ENCODE results near the gene RAB11A. TPM values are rescaled to one million over a fixed set of nuclear protein-coding genes. Genes with fewer than 3 reads are reported as not detected.

The RAB11A gene
- total and polyA plus RNA-seq, 3 experiments from 2014 or later, result 158 to 194 (median 159) TPM

DNA sequence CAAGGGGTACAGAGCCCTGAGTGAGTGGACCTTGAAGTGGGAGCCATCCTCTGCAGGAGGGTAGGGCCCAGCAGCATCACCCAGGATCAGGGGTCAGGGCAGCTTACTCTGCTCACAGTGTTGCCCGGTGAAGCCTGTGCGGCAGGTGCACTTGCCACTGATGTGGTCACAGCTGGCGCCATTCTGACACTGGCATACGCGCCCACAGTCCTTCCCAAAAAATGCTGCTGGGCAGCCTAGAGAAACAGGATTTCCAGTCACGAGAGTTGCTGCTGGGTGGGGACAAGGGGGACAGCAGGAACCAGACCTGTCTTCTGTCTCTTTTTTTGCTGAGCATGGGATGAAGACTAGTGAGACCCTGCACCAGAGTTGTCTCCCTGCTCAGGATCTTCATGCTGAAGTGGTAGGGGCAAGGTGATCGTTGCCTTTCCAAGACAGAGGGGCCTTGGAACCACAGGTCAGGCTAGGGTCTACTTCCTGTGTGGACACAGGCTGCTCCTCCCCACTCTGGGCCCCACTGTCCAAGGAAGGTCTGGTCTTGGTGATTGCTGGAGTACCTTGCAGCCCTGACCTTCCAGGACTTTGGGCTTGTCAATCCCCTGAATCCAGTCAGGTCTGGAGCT is 46.9 kb downstream of the RAB11A start:
- no peak overlapping the region for H3K4me3 Mint-ChIP-seq
- DNase-seq, result no peak
- CTCF ChIA-PET, result no interaction called here

DNA sequence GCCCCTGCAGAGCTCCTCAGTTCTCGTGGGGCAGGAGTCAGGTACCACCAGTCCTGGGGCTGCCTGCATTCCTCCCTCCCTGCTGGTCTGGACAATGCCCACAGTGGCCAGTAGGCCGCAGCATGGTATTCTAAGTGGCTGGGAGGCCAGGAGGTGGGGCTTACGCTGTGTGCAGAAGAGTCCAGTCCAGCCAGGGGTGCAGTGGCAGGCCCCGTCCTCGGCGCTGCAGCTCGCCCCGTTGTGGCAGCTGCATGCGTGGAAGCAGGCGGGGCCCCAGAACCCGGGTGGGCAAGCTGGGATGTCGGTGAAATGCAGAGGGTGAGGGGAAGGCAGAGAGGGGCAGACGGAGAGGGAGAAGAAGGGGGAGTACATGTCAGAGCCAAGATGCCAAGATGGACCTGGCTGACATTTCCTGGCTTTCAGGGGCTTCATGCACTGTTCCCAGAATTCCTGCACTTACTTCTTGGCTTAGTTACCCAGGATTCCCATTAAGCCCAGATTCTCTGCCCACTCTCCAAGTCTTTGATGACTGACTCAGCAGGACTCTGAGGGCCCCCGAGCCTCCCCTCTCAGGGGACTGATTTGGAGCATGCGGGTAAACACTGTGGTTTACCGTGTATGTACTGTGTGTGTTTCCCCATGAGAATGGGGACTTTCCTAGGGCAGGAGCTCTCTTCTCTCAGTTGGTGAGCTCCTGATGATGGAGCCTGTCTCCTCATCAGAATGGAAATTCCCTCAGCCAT is 47.5 kb downstream of the RAB11A start:
- no peak overlapping the region for H3K27ac ChIP-seq (ENCODE audit: low read depth, low read length)
- Mint-ChIP-seq H3K9me3 (no peaks in the 10 kb centered on the region), H3K27ac (peak overlapping the region in 2 of 8 donors; percentile 59 to 60), H3K36me3 (peaks cover 0 to 4% (median 2%) of the 10 kb centered on the region in 3 donors), H3K4me3 (no peak overlapping the region), H3K4me1 (peaks cover 0 to 15% (median 8%) of the 10 kb centered on the region in 3 donors), H3K27me3 (no peaks in the 10 kb centered on the region)
- H3K36me3 ChIP-seq (ENCODE audit: insufficient read depth, low read length), result no peaks in the 10 kb centered on the region
- H3K27me3 ChIP-seq (ENCODE audit: insufficient read depth, low read length, poor library complexity, severe bottlenecking), result no peaks in the 10 kb centered on the region
- no peak for DNase-seq
- no peak overlapping the region for H3K4me3 ChIP-seq (ENCODE audit: low read length)
- no peaks in the 10 kb centered on the region for H3K4me1 ChIP-seq (ENCODE audit: insufficient read depth, low read length)
- H3K9me3 ChIP-seq (ENCODE audit: low read length), result no peaks in the 10 kb centered on the region
- CTCF ChIA-PET, result no interaction called here
- POLR2A ChIA-PET, result no interaction called here

More for the DNA sequence above, 46.9 kb downstream of the RAB11A start:
- H3K4me1 Mint-ChIP-seq, result peaks cover 0 to 15% (median 8%) of the 10 kb centered on the region in 3 donors
- Histone ChIP-seq H3K36me3 (ENCODE audit: insufficient read depth, low read length) (no peaks in the 10 kb centered on the region), H3K4me1 (ENCODE audit: insufficient read depth, low read length) (no peaks in the 10 kb centered on the region), H3K4me3 (ENCODE audit: low read length) (no peak overlapping the region), H3K9me3 (ENCODE audit: low read length) (no peaks in the 10 kb centered on the region), H3K27me3 (ENCODE audit: insufficient read depth, low read length, poor library complexity, severe bottlenecking) (no peaks in the 10 kb centered on the region), H3K27ac (ENCODE audit: low read depth, low read length) (no peak overlapping the region)
- no peaks in the 10 kb centered on the region for H3K9me3 Mint-ChIP-seq
- peaks cover 0 to 9% (median 0%) of the 10 kb centered on the region in 3 donors for H3K36me3 Mint-ChIP-seq
- no peaks in the 10 kb centered on the region for H3K27me3 Mint-ChIP-seq
- POLR2A ChIA-PET, result no interaction called here
- H3K27ac Mint-ChIP-seq, result no peak overlapping the region

DNA sequence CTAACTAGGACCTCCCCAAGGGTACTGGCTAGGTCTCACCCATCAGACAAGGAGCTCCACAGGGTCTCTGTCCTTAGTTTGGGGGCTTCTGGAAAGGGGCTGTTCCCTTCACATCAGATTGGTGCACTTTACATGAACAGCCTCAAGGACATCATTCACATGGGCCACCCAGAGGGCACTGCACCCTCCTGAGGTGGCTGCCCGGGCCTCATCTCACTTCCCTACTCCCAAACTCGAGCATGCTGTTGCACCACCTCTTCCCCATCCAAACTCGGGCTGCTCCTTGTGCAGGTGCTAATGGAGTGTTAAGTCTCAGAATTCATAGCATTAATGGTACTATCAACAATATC is 48.1 kb downstream of the RAB11A start:
- Mint-ChIP-seq H3K4me3 (no peak overlapping the region), H3K9me3 (no peaks in the 10 kb centered on the region), H3K27me3 (no peaks in the 10 kb centered on the region), H3K4me1 (peaks cover 0 to 15% (median 8%) of the 10 kb centered on the region in 3 donors), H3K36me3 (peaks cover 0 to 2% (median 1%) of the 10 kb centered on the region in 3 donors), H3K27ac (peak overlapping the region in 1 of 8 donors; percentile 61)
- H3K27ac ChIP-seq (ENCODE audit: low read depth, low read length), result no peak overlapping the region
- H3K9me3 ChIP-seq (ENCODE audit: low read length), result no peaks in the 10 kb centered on the region
- DNase-seq, result no peak
- no peaks in the 10 kb centered on the region for H3K36me3 ChIP-seq (ENCODE audit: insufficient read depth, low read length)
- no peaks in the 10 kb centered on the region for H3K4me1 ChIP-seq (ENCODE audit: insufficient read depth, low read length)
- no peaks in the 10 kb centered on the region for H3K27me3 ChIP-seq (ENCODE audit: insufficient read depth, low read length, poor library complexity, severe bottlenecking)
- CTCF ChIA-PET, result no interaction called here
- no peak overlapping the region for H3K4me3 ChIP-seq (ENCODE audit: low read length)
- POLR2A ChIA-PET, result no interaction called here

DNA sequence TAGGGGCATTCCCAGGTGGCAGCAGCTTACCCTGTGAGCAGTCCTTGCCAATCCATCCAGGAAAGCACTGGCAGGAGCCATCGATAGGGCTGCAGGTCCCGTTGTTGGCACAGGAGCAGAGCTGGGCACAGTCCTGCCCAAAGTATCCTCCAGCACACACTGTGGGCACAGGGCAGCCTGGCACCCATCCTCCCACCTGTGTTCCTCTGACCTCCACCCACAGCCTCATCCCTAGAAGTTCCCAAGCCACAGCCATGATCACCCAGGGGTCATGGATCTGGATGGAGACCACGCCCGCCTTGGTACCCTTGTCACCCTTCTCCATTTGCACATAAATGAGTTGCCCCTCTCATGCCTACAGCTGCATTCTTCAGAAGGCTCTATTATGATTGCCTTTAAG is 48.6 kb downstream of the RAB11A start:
- Mint-ChIP-seq H3K9me3 (no peaks in the 10 kb centered on the region), H3K4me3 (no peak overlapping the region), H3K27ac (peak overlapping the region in 3 of 8 donors; percentile 11 to 15 (median 14)), H3K4me1 (peaks cover 0 to 15% (median 8%) of the 10 kb centered on the region in 3 donors), H3K36me3 (peaks cover 0 to 2% (median 1%) of the 10 kb centered on the region in 3 donors), H3K27me3 (no peaks in the 10 kb centered on the region)
- ChIA-PET CTCF (no interaction called here), POLR2A (no interaction called here)
- H3K27me3 ChIP-seq (ENCODE audit: insufficient read depth, low read length, poor library complexity, severe bottlenecking), result no peaks in the 10 kb centered on the region
- no peaks in the 10 kb centered on the region for H3K9me3 ChIP-seq (ENCODE audit: low read length)
- no peak overlapping the region for H3K4me3 ChIP-seq (ENCODE audit: low read length)
- no peaks in the 10 kb centered on the region for H3K4me1 ChIP-seq (ENCODE audit: insufficient read depth, low read length)
- no peak overlapping the region for H3K27ac ChIP-seq (ENCODE audit: low read depth, low read length)
- no peaks in the 10 kb centered on the region for H3K36me3 ChIP-seq (ENCODE audit: insufficient read depth, low read length)
- no peak for DNase-seq

DNA sequence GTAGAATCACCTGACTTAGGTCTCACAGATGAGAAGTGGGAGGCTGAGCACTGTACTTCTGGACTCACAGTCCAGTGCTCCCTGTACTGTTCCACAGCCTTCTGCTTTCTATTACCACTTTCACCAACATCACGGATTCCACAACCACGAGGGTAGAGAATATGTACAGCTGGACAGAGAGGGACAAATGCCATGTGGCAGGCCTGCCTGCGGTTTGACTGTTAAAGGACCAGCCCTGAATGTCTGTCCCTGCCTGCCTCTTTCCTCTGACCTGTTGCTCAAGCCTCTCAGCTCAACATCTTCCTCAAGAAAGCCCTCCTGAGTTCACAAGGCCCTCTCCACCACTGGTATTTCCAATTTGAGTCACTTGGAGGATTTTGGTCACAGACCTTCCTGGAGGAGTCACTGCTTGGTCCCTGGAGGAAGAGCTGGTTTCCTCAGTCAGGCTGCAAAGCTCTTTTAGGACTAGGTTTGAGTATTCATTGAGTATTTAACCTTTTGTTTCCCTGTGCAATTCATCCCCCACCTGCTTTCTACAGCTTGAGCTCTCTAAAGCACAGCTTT is 49.1 kb downstream of the RAB11A start:
- Histone ChIP-seq H3K4me1 (ENCODE audit: insufficient read depth, low read length) (no peaks in the 10 kb centered on the region), H3K4me3 (ENCODE audit: low read length) (no peak overlapping the region), H3K9me3 (ENCODE audit: low read length) (no peaks in the 10 kb centered on the region), H3K27ac (ENCODE audit: low read depth, low read length) (no peak overlapping the region), H3K27me3 (ENCODE audit: insufficient read depth, low read length, poor library complexity, severe bottlenecking) (no peaks in the 10 kb centered on the region), H3K36me3 (ENCODE audit: insufficient read depth, low read length) (no peaks in the 10 kb centered on the region)
- no peaks in the 10 kb centered on the region for H3K27me3 Mint-ChIP-seq
- POLR2A ChIA-PET, result no interaction called here
- CTCF ChIA-PET, result no interaction called here
- peaks cover 0 to 15% (median 8%) of the 10 kb centered on the region in 3 donors for H3K4me1 Mint-ChIP-seq
- H3K27ac Mint-ChIP-seq, result peak overlapping the region in 3 of 8 donors; percentile 14 to 36 (median 15)
- no peaks in the 10 kb centered on the region for H3K9me3 Mint-ChIP-seq
- H3K4me3 Mint-ChIP-seq, result no peak overlapping the region
- peaks cover 0 to 2% (median 1%) of the 10 kb centered on the region in 3 donors for H3K36me3 Mint-ChIP-seq
- no peak for DNase-seq

DNA sequence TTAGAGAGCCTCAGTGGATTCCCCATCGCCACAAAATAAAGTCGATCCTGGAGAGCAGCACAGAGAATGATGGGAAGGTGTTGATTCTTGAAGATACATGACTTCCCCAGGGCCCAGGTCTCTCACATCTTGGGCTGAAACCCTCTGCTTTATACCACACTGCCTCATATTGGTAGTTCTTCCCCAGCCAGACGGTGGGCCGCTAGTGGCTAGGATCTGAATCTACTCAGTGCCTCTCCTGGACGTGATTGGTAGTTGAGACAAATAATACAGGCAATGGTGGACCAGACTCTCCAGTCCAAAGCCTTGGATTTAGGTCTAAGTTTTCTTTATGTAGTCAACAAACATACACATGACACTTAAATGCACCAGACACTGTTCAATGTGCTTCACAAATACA is 49.7 kb downstream of the RAB11A start:
- Histone ChIP-seq H3K9me3 (ENCODE audit: low read length) (no peaks in the 10 kb centered on the region), H3K36me3 (ENCODE audit: insufficient read depth, low read length) (no peaks in the 10 kb centered on the region), H3K4me3 (ENCODE audit: low read length) (no peak overlapping the region), H3K27me3 (ENCODE audit: insufficient read depth, low read length, poor library complexity, severe bottlenecking) (no peaks in the 10 kb centered on the region), H3K4me1 (ENCODE audit: insufficient read depth, low read length) (no peaks in the 10 kb centered on the region), H3K27ac (ENCODE audit: low read depth, low read length) (no peak overlapping the region)
- ChIA-PET POLR2A (no interaction called here), CTCF (no interaction called here)
- Mint-ChIP-seq H3K9me3 (no peaks in the 10 kb centered on the region), H3K27me3 (no peaks in the 10 kb centered on the region), H3K36me3 (peaks cover 0 to 2% (median 1%) of the 10 kb centered on the region in 3 donors), H3K4me3 (no peak overlapping the region), H3K27ac (peak overlapping the region in 1 of 8 donors; percentile 33), H3K4me1 (peaks cover 0 to 15% (median 8%) of the 10 kb centered on the region in 3 donors)
- DNase-seq, result no peak

DNA sequence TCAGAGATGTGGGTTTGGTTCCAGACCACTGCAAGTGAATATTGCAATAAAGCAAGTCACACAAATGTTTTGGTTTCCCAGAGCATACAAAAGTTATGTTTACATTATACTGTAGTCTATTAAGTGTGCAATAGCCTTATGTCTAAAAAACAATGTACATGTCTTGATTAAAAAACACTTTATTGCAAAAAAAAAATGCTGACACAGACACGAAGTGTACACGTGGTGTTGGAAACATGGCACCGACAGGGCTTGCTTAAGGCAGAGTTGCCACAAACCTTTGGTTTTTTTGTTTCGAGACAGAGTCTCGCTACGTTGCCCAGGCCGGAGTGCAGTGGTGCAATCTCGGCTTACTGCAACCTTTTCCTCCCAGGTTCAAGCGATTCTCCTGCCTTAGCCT is 50.1 kb downstream of the RAB11A start:
- H3K4me1 Mint-ChIP-seq, result peaks cover 0 to 15% (median 8%) of the 10 kb centered on the region in 3 donors
- H3K4me3 Mint-ChIP-seq, result no peak overlapping the region
- H3K9me3 Mint-ChIP-seq, result no peaks in the 10 kb centered on the region
- no peak for DNase-seq
- H3K27me3 Mint-ChIP-seq, result no peaks in the 10 kb centered on the region
- peak overlapping the region in 1 of 8 donors; percentile 19 for H3K27ac Mint-ChIP-seq
- ChIA-PET POLR2A (no interaction called here), CTCF (no interaction called here)
- H3K36me3 Mint-ChIP-seq, result peaks cover 0 to 2% (median 1%) of the 10 kb centered on the region in 3 donors
- H3K27ac ChIP-seq (ENCODE audit: low read depth, low read length), result no peak overlapping the region
- no peak overlapping the region for H3K4me3 ChIP-seq (ENCODE audit: low read length)
- no peaks in the 10 kb centered on the region for H3K27me3 ChIP-seq (ENCODE audit: insufficient read depth, low read length, poor library complexity, severe bottlenecking)
- no peaks in the 10 kb centered on the region for H3K4me1 ChIP-seq (ENCODE audit: insufficient read depth, low read length)
- H3K36me3 ChIP-seq (ENCODE audit: insufficient read depth, low read length), result no peaks in the 10 kb centered on the region
- H3K9me3 ChIP-seq (ENCODE audit: low read length), result no peaks in the 10 kb centered on the region

DNA sequence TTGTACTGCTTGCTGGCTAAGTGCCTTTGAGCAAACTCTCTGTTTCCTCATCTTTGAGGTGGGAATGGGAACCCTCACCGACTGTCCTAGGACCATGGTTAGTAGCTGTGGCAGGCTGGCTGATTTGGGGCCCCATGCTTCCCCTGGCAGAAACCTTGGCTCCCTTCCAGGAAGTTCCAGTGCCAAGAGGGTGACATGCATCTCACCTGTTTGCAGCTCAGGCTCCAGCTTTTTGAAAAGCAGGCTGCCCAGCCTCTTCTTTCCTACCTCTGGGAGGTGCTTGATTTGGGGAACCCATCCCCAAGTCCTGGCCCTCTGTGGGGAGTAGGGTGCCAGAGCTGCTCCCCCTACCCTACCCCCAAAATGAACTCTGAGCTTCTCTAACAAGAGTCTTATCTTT is 50.8 kb downstream of the RAB11A start:
- ChIA-PET CTCF (no interaction called here), POLR2A (no interaction called here)
- Mint-ChIP-seq H3K27ac (no peak overlapping the region), H3K9me3 (no peaks in the 10 kb centered on the region), H3K4me3 (no peak overlapping the region), H3K36me3 (peaks cover 0 to 2% (median 1%) of the 10 kb centered on the region in 3 donors), H3K27me3 (no peaks in the 10 kb centered on the region), H3K4me1 (peaks cover 0 to 15% (median 8%) of the 10 kb centered on the region in 3 donors)
- Histone ChIP-seq H3K27ac (ENCODE audit: low read depth, low read length) (no peak overlapping the region), H3K9me3 (ENCODE audit: low read length) (no peaks in the 10 kb centered on the region), H3K27me3 (ENCODE audit: insufficient read depth, low read length, poor library complexity, severe bottlenecking) (no peaks in the 10 kb centered on the region), H3K36me3 (ENCODE audit: insufficient read depth, low read length) (no peaks in the 10 kb centered on the region), H3K4me1 (ENCODE audit: insufficient read depth, low read length) (no peaks in the 10 kb centered on the region), H3K4me3 (ENCODE audit: low read length) (no peak overlapping the region)
- no peak for DNase-seq
